KMS-11 (cell line): ENCODE data around the gene PALMD.

ENCODE experiments used
- H2AFZ ChIP-seq: fragments of 200-600 bp; sonication (generic); 2 replicates; pipeline ENCODE4 v1.6.1; 2016; ENCODE audit warnings: antibody characterized with exemption, mixed run types, low read depth
- H3K27ac ChIP-seq: fragments of 200-600 bp; sonication (generic); 2 replicates; pipeline ENCODE4 v1.6.1; 2016; ENCODE audit warnings: mild to moderate bottlenecking, mixed run types
- H3K27me3 ChIP-seq: fragments of 200-600 bp; sonication (generic); 2 replicates; pipeline ENCODE4 v1.6.1; 2017; ENCODE audit warnings: mild to moderate bottlenecking, low read depth, mixed run types, moderate library complexity; ENCODE audit not compliant: insufficient read depth
- H3K36me3 ChIP-seq: fragments of 200-600 bp; sonication (generic); 2 replicates; pipeline ENCODE4 v1.6.1; 2017; ENCODE audit warnings: mild to moderate bottlenecking, mixed run types; ENCODE audit not compliant: insufficient read depth
- H3K4me1 ChIP-seq: fragments of 200-600 bp; sonication (generic); 2 replicates; pipeline ENCODE4 v1.6.1; 2016; ENCODE audit warnings: mild to moderate bottlenecking, low read depth, mixed run types; ENCODE audit not compliant: poor library complexity, severe bottlenecking
- H3K4me2 ChIP-seq: fragments of 200-600 bp; sonication (generic); 2 replicates; pipeline ENCODE4 v1.7.0; 2016; ENCODE audit warnings: mild to moderate bottlenecking, mixed run types
- H3K4me3 ChIP-seq: fragments of 200-600 bp; sonication (generic); IDR thresholded peaks from 2 replicates; pipeline ENCODE4 v1.6.1; 2017; ENCODE audit warnings: low read depth, low read length, mixed read lengths; ENCODE audit not compliant: insufficient read depth
- H3K79me2 ChIP-seq: fragments of 200-600 bp; sonication (generic); 2 replicates; pipeline ENCODE4 v1.6.1; 2016; ENCODE audit warnings: low read depth, mixed run types; ENCODE audit not compliant: insufficient read depth
- H3K9ac ChIP-seq: fragments of 200-600 bp; sonication (generic); 2 replicates; pipeline ENCODE4 v1.6.1; 2016; ENCODE audit warnings: mild to moderate bottlenecking, mixed run types
- H4K20me1 ChIP-seq: fragments of 200-600 bp; sonication (generic); 2 replicates; pipeline ENCODE4 v1.6.1; 2016; ENCODE audit warnings: mild to moderate bottlenecking, mixed run types; ENCODE audit not compliant: insufficient read depth
- CTCF ChIP-seq: fragments of 200-600 bp; sonication (generic); conservative IDR thresholded peaks from 2 replicates; pipeline ENCODE4 v1.6.1; 2017; ENCODE audit warnings: low read depth, mild to moderate bottlenecking, antibody characterized with exemption, low read length, moderate library complexity, mixed read lengths

The PALMD gene

GRCh38 chr1:99606306-99606705 is 39.6 kb upstream of the PALMD start:
- Histone ChIP-seq H3K27ac (no peak overlapping the region), H3K79me2 (no peaks in the 10 kb centered on the region), H2AFZ (no peak overlapping the region), H3K4me2 (no peak overlapping the region), H4K20me1 (no peaks in the 10 kb centered on the region), H3K36me3 (no peaks in the 10 kb centered on the region), H3K4me1 (peaks cover 10% of the 10 kb centered on the region), H3K27me3 (no peaks in the 10 kb centered on the region), H3K9ac (no peak overlapping the region), H3K4me3 (no peak overlapping the region)
- no peak for TF ChIP-seq CTCF

- H3K27ac ChIP-seq: no peak overlapping the region
- H3K27me3 ChIP-seq: no peaks in the 10 kb centered on the region
- no peak overlapping the region for H3K4me2 ChIP-seq
- no peaks in the 10 kb centered on the region for H3K79me2 ChIP-seq
- H3K4me1 ChIP-seq: peaks cover 10% of the 10 kb centered on the region
- no peak for TF ChIP-seq CTCF
- no peaks in the 10 kb centered on the region for H3K36me3 ChIP-seq
- H3K9ac ChIP-seq: no peak overlapping the region
- H3K4me3 ChIP-seq: no peak overlapping the region
- H2AFZ ChIP-seq: no peak overlapping the region
- no peaks in the 10 kb centered on the region for H4K20me1 ChIP-seq
Observed at GRCh38 chr1:99607590-99607989, 38.3 kb upstream of the PALMD start.

- no peak overlapping the region for H3K4me2 ChIP-seq
- H2AFZ ChIP-seq: no peak overlapping the region
- no peak for TF ChIP-seq CTCF
Observed at GRCh38 chr1:99608058-99608457, 37.9 kb upstream of the PALMD start.

GRCh38 chr1:99613716-99614115 is 32.2 kb upstream of the PALMD start:
- H3K27ac ChIP-seq: no peak overlapping the region
- H2AFZ ChIP-seq: no peak overlapping the region
- no peak overlapping the region for H3K4me3 ChIP-seq
- no peaks in the 10 kb centered on the region for H4K20me1 ChIP-seq
- no peak for TF ChIP-seq CTCF
- no peak overlapping the region for H3K9ac ChIP-seq
- H3K4me2 ChIP-seq: no peak overlapping the region
- no peaks in the 10 kb centered on the region for H3K27me3 ChIP-seq
- H3K4me1 ChIP-seq: no peaks in the 10 kb centered on the region
- H3K36me3 ChIP-seq: no peaks in the 10 kb centered on the region
- no peaks in the 10 kb centered on the region for H3K79me2 ChIP-seq

More at GRCh38 chr1:99608058-99608457, 37.9 kb upstream of the PALMD start:
- Histone ChIP-seq H3K36me3 (no peaks in the 10 kb centered on the region), H4K20me1 (no peaks in the 10 kb centered on the region), H3K27ac (no peak overlapping the region), H3K79me2 (no peaks in the 10 kb centered on the region), H3K9ac (no peak overlapping the region), H3K4me1 (peaks cover 10% of the 10 kb centered on the region), H3K27me3 (no peaks in the 10 kb centered on the region), H3K4me3 (no peak overlapping the region)

- no peaks in the 10 kb centered on the region for H3K36me3 ChIP-seq
- no peaks in the 10 kb centered on the region for H4K20me1 ChIP-seq
- H3K4me2 ChIP-seq: no peak overlapping the region
- no peaks in the 10 kb centered on the region for H3K79me2 ChIP-seq
- no peak overlapping the region for H2AFZ ChIP-seq
- no peak overlapping the region for H3K4me3 ChIP-seq
- no peaks in the 10 kb centered on the region for H3K27me3 ChIP-seq
- H3K27ac ChIP-seq: no peak overlapping the region
- H3K4me1 ChIP-seq: no peaks in the 10 kb centered on the region
- TF ChIP-seq CTCF: no peak
- H3K9ac ChIP-seq: no peak overlapping the region
Observed at GRCh38 chr1:99614728-99615127, 31.2 kb upstream of the PALMD start.
